Endothelial cell of umbilical vein (primary cell): ENCODE results near the gene C4orf54. TPM values are rescaled to one million over a fixed set of nuclear protein-coding genes. Genes with fewer than 3 reads are reported as not detected.

Experiments used
- BruUV-seq: library from RNA; stranded (reverse); fragments of 400-500 nt; replicated peaks from 2 replicates; lab custom pipeline; 2021; lab: Mats Ljungman, UMichigan
- CTCF ChIA-PET: fragments of 300-600, 350-600 bp; sonication (Branson Sonifier 250); formaldehyde crosslinking; loops from one replicate; lab custom pipeline; 2021; ENCODE audit warnings: antibody characterized with exemption, inconsistent platforms; lab: Charles Lee
- POLR2A ChIA-PET: fragments of 300-600, 350-600 bp; sonication (Branson Sonifier 250); formaldehyde crosslinking; loops from one replicate; lab custom pipeline; 2021; ENCODE audit warnings: antibody characterized with exemption, inconsistent platforms; lab: Charles Lee
- DNase-seq: peaks from one replicate; pipeline ENCODE4 v3.0.0-alpha.2; 2011; ENCODE audit warnings: low read depth, low spot score
- FAIRE-seq: peaks from 2 replicates; lab custom pipeline; 2011; peaks lifted over from hg19 to GRCh38; lab: Jason Lieb, UNC
- H2AFZ ChIP-seq: 2 replicates; pipeline ENCODE4 v1.6.0; 2012; ENCODE audit warnings: low read depth, low read length, control low read depth, inconsistent platforms
- H3K27ac ChIP-seq: 2 replicates; pipeline ENCODE4 v1.5.1; 2011; ENCODE audit warnings: low read depth, mild to moderate bottlenecking, control low read depth, low read length, moderate library complexity; ENCODE audit not compliant: insufficient read depth
- H3K27me3 ChIP-seq, 2 experiments: 2 replicates each; pipeline versions ENCODE4 v1.6.0 to v1.6.1; 2011; ENCODE audit warnings: low read length in 2 of 2, mixed read lengths in 1 of 2; ENCODE audit not compliant: control insufficient read depth in 2 of 2, insufficient read depth in 2 of 2
- H3K36me3 ChIP-seq, 2 experiments: 2 replicates in 1 of 2; 3 replicates in 1 of 2; pipeline ENCODE4 v1.5.1; 2011; ENCODE audit warnings: low read length in 2 of 2, mild to moderate bottlenecking in 1 of 2, moderate library complexity in 1 of 2; ENCODE audit not compliant: control insufficient read depth in 2 of 2, insufficient read depth in 2 of 2; ENCODE audit errors: extremely low read depth in 1 of 2
- H3K4me1 ChIP-seq: 3 replicates; pipeline ENCODE4 v1.5.1; 2011; ENCODE audit warnings: mild to moderate bottlenecking, low read length; ENCODE audit not compliant: control insufficient read depth, insufficient read depth; ENCODE audit errors: extremely low read depth
- H3K4me2 ChIP-seq: 2 replicates; pipeline ENCODE4 v1.6.1; 2011; ENCODE audit warnings: low read length, control low read depth, mixed read lengths; ENCODE audit not compliant: insufficient read depth
- H3K4me3 ChIP-seq, 3 experiments: fragments of 200-600 bp in 1 of 3; sonication (generic), shearing (Covaris generic) in 1 of 3; replicated peaks in 1 of 3; 2 replicates each; pipeline ENCODE4 v1.5.1; 2011 to 2016; ENCODE audit warnings: control low read depth in 3 of 3, low read length in 3 of 3, mild to moderate bottlenecking in 2 of 3, inconsistent platforms in 1 of 3, low read depth in 1 of 3, moderate library complexity in 1 of 3; ENCODE audit not compliant: insufficient read depth in 1 of 3
- H3K79me2 ChIP-seq: 2 replicates; pipeline ENCODE4 v1.6.0; 2012; ENCODE audit warnings: low read length, inconsistent platforms; ENCODE audit not compliant: control insufficient read depth, insufficient read depth
- H3K9ac ChIP-seq: replicated peaks from 2 replicates; pipeline ENCODE3; 2011; ENCODE audit warnings: low read length, control low read depth; ENCODE audit not compliant: insufficient read depth; ENCODE audit errors: extremely low read depth
- H3K9me1 ChIP-seq: replicated peaks from 3 replicates; pipeline ENCODE4 v1.6.0; 2011; ENCODE audit warnings: mild to moderate bottlenecking, low read length; ENCODE audit not compliant: control insufficient read depth, insufficient read depth; ENCODE audit errors: extremely low read depth
- H3K9me3 ChIP-seq: replicated peaks from 2 replicates; pipeline ENCODE4 v1.5.1; 2012; ENCODE audit warnings: low read length, inconsistent platforms; ENCODE audit not compliant: control insufficient read depth, insufficient read depth
- H4K20me1 ChIP-seq: replicated peaks from 2 replicates; pipeline ENCODE3; 2011; ENCODE audit warnings: mild to moderate bottlenecking, low read length; ENCODE audit not compliant: control insufficient read depth, insufficient read depth; ENCODE audit errors: extremely low read depth
- CTCF ChIP-seq, 2 donors: IDR thresholded peaks; 1 replicate in 1 of 2; 2 replicates in 1 of 2; pipeline ENCODE4 v1.5.1; 2011; ENCODE audit warnings: low read length in 2 of 2, mild to moderate bottlenecking in 2 of 2, moderate library complexity in 2 of 2, control low read depth in 1 of 2, inconsistent platforms in 1 of 2, low read depth in 1 of 2; ENCODE audit not compliant: insufficient read depth in 1 of 2; ENCODE audit errors: extremely low read depth in 1 of 2
- EZH2 ChIP-seq: IDR thresholded peaks from 2 replicates; pipeline ENCODE4 v1.6.1; 2012; ENCODE audit warnings: borderline replicate concordance, low read depth, mild to moderate bottlenecking, moderate library complexity, low read length, inconsistent platforms; ENCODE audit not compliant: severe bottlenecking
- FOS ChIP-seq: IDR thresholded peaks from 2 replicates; pipeline ENCODE4 v1.6.1; 2011; ENCODE audit warnings: mild to moderate bottlenecking, low read length, moderate library complexity, borderline replicate concordance; ENCODE audit not compliant: insufficient read depth
- GATA2 ChIP-seq: IDR thresholded peaks from 2 replicates; pipeline ENCODE4 v1.7.0; 2011; ENCODE audit warnings: low read depth, mild to moderate bottlenecking, moderate library complexity, mixed read lengths, low read length; ENCODE audit not compliant: insufficient read length, insufficient read depth
- JUN ChIP-seq: IDR thresholded peaks from 2 replicates; pipeline ENCODE4 v1.6.1; 2011; ENCODE audit warnings: borderline replicate concordance, low read depth; ENCODE audit not compliant: insufficient read length, insufficient read depth
- MYC ChIP-seq: IDR thresholded peaks from one replicate; pipeline ENCODE4 v1.6.1; 2011; ENCODE audit warnings: mild to moderate bottlenecking, low read depth, low read length
- POLR2A ChIP-seq: IDR thresholded peaks from 2 replicates; pipeline ENCODE4 v1.6.1; 2012; ENCODE audit warnings: low read depth, mild to moderate bottlenecking, control low read depth, low read length
- POLR2AphosphoS5 ChIP-seq: IDR thresholded peaks from 2 replicates; pipeline ENCODE4 v1.6.1; 2012; ENCODE audit warnings: low read depth, mild to moderate bottlenecking, control low read depth, low read length, moderate library complexity; ENCODE audit not compliant: insufficient read depth
- dilution Hi-C: fragments of 300-500 bp; cut with MboI; formaldehyde crosslinking; loops from one replicate; pipeline ENCODE4 v1.15.0; 2019; ENCODE audit warnings: low sequenced_read_pairs; ENCODE audit not compliant: extremely low pct_ligation_motif_present
- intact Hi-C: fragments of 100-400 bp; cut with micrococcal nuclease; formaldehyde crosslinking; loops from one replicate; pipeline ENCODE4 v1.10.0; 2022
- polyA plus RNA-seq, 4 experiments: library from polyadenylated mRNA; depleted of rRNA in 3 of 4; stranded (reverse) in 3 of 4; unstranded in 1 of 4; fragments of >200 nt; gene quantifications; 2 replicates each; pipeline versions ENCODE4 v1.2.1 to v1.2.3, GENCODE V29; 2011 to 2012; ENCODE audit warnings: missing spikeins in 1 of 4
- total RNA-seq: library from RNA; stranded (reverse); gene quantifications from 2 replicates; pipeline ENCODE4 v1.2.3, GENCODE V29; 2021
- TF ChIP-seq, protein P1 (sequence below): IDR thresholded peaks from 2 replicates; pipeline ENCODE4 v1.6.1; 2011; ENCODE audit not compliant: insufficient read depth, insufficient read length

The C4orf54 gene
- total and polyA plus RNA-seq, 2 donors (not counting 3 experiments of a cell fraction or from before 2014, with no cell fraction given) = not detected

DNA sequence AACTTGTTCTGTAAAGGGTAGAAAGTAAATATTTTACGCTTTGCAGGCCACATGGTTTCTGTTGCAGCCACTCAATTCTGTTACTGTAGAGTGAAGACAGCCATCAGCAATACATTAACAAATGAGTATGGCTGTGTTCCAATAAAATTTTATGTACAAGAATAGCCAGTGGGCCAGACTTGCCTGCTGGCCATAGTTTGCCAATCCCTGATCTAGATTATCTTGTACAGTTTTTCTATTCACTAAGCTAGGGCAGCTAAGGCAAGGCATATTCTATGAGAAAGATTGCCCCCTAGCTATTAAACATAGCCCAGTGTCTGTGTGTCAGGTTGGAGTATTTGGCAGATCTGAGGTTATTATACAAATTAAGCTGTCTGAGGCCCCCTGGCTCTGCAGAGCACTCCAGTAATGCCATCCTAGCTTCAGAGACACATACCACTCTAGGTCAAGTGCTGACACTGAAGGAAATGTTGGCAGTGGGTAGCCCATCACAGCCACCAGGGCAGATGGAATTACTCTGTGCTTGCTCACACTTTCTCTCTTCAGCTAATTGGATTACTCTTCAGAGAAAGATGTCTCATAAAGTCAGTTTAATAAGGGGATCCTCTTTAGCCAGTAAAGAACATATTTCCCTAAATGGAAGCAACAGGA is 42.3 kb downstream of the C4orf54 start:
- no peak for TF ChIP-seq FOS
- TF ChIP-seq, protein P1, sequence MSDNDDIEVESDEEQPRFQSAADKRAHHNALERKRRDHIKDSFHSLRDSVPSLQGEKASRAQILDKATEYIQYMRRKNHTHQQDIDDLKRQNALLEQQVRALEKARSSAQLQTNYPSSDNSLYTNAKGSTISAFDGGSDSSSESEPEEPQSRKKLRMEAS = no peak

DNA sequence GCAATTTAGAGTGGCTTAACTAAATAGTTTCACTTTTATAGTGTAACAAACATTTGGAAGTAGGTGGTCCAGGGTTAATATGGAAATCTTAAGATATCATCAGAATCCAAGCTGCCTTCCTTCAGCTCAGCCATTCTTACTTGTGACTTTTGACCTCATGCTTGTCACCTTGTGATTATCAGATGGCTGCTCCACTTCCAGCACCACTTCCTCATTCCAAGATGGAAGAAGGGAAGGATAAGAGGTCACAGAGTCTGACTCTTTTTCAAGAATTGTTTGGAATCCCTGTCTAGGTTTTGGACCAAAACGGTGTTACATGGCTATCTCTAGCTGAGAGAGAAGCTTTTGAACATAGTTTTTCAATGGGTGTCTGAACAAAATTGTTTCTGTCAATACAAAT is 43.1 kb downstream of the C4orf54 start:
- Histone ChIP-seq H4K20me1 (no peaks in the 10 kb centered on the region), H3K9me3 (no peaks in the 10 kb centered on the region), H3K36me3 (no peaks in the 10 kb centered on the region), H3K27ac (no peak overlapping the region), H3K9ac (no peak overlapping the region), H3K79me2 (no peaks in the 10 kb centered on the region), H3K4me2 (no peak overlapping the region), H3K27me3 (peaks cover 0 to 2% of the 10 kb centered on the region in 2 experiments), H3K4me1 (no peaks in the 10 kb centered on the region), H3K4me3 (no peak overlapping the region), H3K9me1 (no peaks in the 10 kb centered on the region), H2AFZ (no peak overlapping the region)
- no TSS peak for BruUV-seq
- dilution Hi-C loops = no loop called here
- POLR2A ChIA-PET = no interaction called here
- TF ChIP-seq JUN (no peak), EZH2 (no peak), GATA2 (no peak), FOS (no peak), POLR2AphosphoS5 (no peak), CTCF (IDR thresholded peaks at IDR 0.05; ENCODE audit: extremely low read depth in 1 of 2, insufficient read depth in 1 of 2, low read depth in 1 of 2, low read length in 2 of 2) (no peak), POLR2A (no peak), MYC (no peak)
- TF ChIP-seq, protein P1 = no peak
- FAIRE-seq (no peak), DNase-seq (no peak)
- intact Hi-C loops = no loop called here
- CTCF ChIA-PET = no interaction called here

More for the DNA sequence above, 42.3 kb downstream of the C4orf54 start:
- no peak overlapping the region for H3K9ac ChIP-seq
- no peak for DNase-seq
- no peak overlapping the region for H3K27ac ChIP-seq
- BruUV-seq = no TSS peak
- intact Hi-C loops (no loop called here), dilution Hi-C loops (no loop called here)
- H3K4me2 ChIP-seq = no peak overlapping the region
- no peaks in the 10 kb centered on the region for H3K36me3 ChIP-seq
- no peaks in the 10 kb centered on the region for H3K79me2 ChIP-seq
- no peaks in the 10 kb centered on the region for H4K20me1 ChIP-seq
- no peak for FAIRE-seq
- H3K9me3 ChIP-seq = no peaks in the 10 kb centered on the region
- H3K4me3 ChIP-seq = no peak overlapping the region
- peaks cover 0 to 2% of the 10 kb centered on the region in 2 experiments for H3K27me3 ChIP-seq
- ChIA-PET POLR2A (no interaction called here), CTCF (no interaction called here)
- H2AFZ ChIP-seq = no peak overlapping the region
- no peaks in the 10 kb centered on the region for H3K9me1 ChIP-seq
- no peaks in the 10 kb centered on the region for H3K4me1 ChIP-seq
